ENCODE results near the gene ENPP1. TPM values are rescaled to one million over a fixed set of nuclear protein-coding genes. Genes with fewer than 3 reads are reported as not detected.

The ENPP1 gene
- polyA plus RNA-seq, 1 of the 3 experiments (the other 2 are of a cell fraction): not detected

GRCh38 chr6:131849799-131850198 is 42.0 kb downstream of the ENPP1 start:
- no peak overlapping the region for H3K4me3 ChIP-seq (ENCODE audit: low read depth in 2 of 2, low read length in 1 of 2)
- H3K9me3 ChIP-seq: no peaks in the 10 kb centered on the region
- no peak for DNase-seq
- 15% methylated on average over 6 of the region's 6 CpGs for WGBS (ENCODE audit: low lambda C conversion rate)
- H3K4me1 ChIP-seq (ENCODE audit: control insufficient read depth in 1 of 2, insufficient read depth in 2 of 2, low read depth in 1 of 2, low read length in 1 of 2): no peaks in the 10 kb centered on the region
- H3K27ac ChIP-seq (ENCODE audit: low read depth in 2 of 2, low read length in 1 of 2): no peak overlapping the region
- no peak overlapping the region for H3K9ac ChIP-seq
- CTCF ChIA-PET: interaction anchor here (1.2 kb wide), 1 partner anchor 32 kb away, joined by 3 read pairs; no protein-coding TSS in a partner anchor
- TF ChIP-seq TEAD4 (IDR thresholded peaks at IDR 0.05; ENCODE audit: borderline replicate concordance, insufficient read depth): no peak
- TF ChIP-seq RAD21 (IDR thresholded peaks at IDR 0.05; ENCODE audit: low read length): no peak
- TF ChIP-seq NRF1 (IDR thresholded peaks at IDR 0.05; ENCODE audit: low read depth, low read length): no peak
- no peak for TF ChIP-seq CHD2 (IDR thresholded peaks at IDR 0.05; ENCODE audit: low read length, partially characterized antibody)
- TF ChIP-seq, protein P1, sequence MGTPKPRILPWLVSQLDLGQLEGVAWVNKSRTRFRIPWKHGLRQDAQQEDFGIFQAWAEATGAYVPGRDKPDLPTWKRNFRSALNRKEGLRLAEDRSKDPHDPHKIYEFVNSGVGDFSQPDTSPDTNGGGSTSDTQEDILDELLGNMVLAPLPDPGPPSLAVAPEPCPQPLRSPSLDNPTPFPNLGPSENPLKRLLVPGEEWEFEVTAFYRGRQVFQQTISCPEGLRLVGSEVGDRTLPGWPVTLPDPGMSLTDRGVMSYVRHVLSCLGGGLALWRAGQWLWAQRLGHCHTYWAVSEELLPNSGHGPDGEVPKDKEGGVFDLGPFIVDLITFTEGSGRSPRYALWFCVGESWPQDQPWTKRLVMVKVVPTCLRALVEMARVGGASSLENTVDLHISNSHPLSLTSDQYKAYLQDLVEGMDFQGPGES (IDR thresholded peaks at IDR 0.05; ENCODE audit: low read depth, low read length): no peak
- no peak for TF ChIP-seq EZH2phosphoT487 (IDR thresholded peaks at IDR 0.05; ENCODE audit: borderline replicate concordance, low read depth)
- TF ChIP-seq SMC3 (IDR thresholded peaks at IDR 0.05; ENCODE audit: low read depth, low read length): no peak
- TF ChIP-seq ELF1 (IDR thresholded peaks at IDR 0.05): no peak
- no peak for TF ChIP-seq FOXJ3 (CRISPR knock-in tag; IDR thresholded peaks at IDR 0.05)
- TF ChIP-seq SIN3A (IDR thresholded peaks at IDR 0.05; ENCODE audit: borderline replicate concordance, low read depth, low read length): no peak
- no peak for TF ChIP-seq EP300 (IDR thresholded peaks at IDR 0.05; ENCODE audit: borderline replicate concordance in 1 of 2, low read depth in 1 of 2, low read length in 1 of 2)
- TF ChIP-seq MEF2A (IDR thresholded peaks at IDR 0.05; ENCODE audit: borderline replicate concordance, low read depth): no peak
- TF ChIP-seq, protein P2, sequence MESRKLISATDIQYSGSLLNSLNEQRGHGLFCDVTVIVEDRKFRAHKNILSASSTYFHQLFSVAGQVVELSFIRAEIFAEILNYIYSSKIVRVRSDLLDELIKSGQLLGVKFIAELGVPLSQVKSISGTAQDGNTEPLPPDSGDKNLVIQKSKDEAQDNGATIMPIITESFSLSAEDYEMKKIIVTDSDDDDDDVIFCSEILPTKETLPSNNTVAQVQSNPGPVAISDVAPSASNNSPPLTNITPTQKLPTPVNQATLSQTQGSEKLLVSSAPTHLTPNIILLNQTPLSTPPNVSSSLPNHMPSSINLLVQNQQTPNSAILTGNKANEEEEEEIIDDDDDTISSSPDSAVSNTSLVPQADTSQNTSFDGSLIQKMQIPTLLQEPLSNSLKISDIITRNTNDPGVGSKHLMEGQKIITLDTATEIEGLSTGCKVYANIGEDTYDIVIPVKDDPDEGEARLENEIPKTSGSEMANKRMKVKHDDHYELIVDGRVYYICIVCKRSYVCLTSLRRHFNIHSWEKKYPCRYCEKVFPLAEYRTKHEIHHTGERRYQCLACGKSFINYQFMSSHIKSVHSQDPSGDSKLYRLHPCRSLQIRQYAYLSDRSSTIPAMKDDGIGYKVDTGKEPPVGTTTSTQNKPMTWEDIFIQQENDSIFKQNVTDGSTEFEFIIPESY (IDR thresholded peaks at IDR 0.05; ENCODE audit: borderline replicate concordance, low read depth): no peak
- no peak for TF ChIP-seq REST (IDR thresholded peaks at IDR 0.05; ENCODE audit: low read depth, low read length)
- no peak for TF ChIP-seq GABPA (IDR thresholded peaks at IDR 0.05; ENCODE audit: low read depth)
- no peak for TF ChIP-seq RXRA (IDR thresholded peaks at IDR 0.05; ENCODE audit: borderline replicate concordance, low read depth)
- no peak for TF ChIP-seq FOSL2 (IDR thresholded peaks at IDR 0.05; ENCODE audit: borderline replicate concordance, low read depth)
- TF ChIP-seq POLR2AphosphoS5 (IDR thresholded peaks at IDR 0.05; ENCODE audit: low read depth, low read length): no peak
- no peak for TF ChIP-seq FOXM1 (IDR thresholded peaks at IDR 0.05; ENCODE audit: low read depth)
- H4K20me1 ChIP-seq (ENCODE audit: insufficient read depth): no peaks in the 10 kb centered on the region
- no peaks in the 10 kb centered on the region for H3K9me2 ChIP-seq
- H3K27me3 ChIP-seq (ENCODE audit: insufficient read depth): peaks cover 19% of the 10 kb centered on the region; the same call in 1 of the 2 replicates
- no peaks in the 10 kb centered on the region for H3K79me2 ChIP-seq (ENCODE audit: insufficient read depth)
- no peaks in the 10 kb centered on the region for H3F3A ChIP-seq (replicated peaks; ENCODE audit: insufficient read depth)
- H2AFZ ChIP-seq (ENCODE audit: low read depth): no peak overlapping the region
- POLR2A ChIA-PET: no interaction called here
- no peak overlapping the region for H3K4me2 ChIP-seq
- no peaks in the 10 kb centered on the region for H3K36me3 ChIP-seq (replicated peaks in 1 of 2; ENCODE audit: control insufficient read depth in 1 of 2, insufficient read depth in 2 of 2, low read length in 1 of 2)

All from SK-N-SH (cell line).